NK-92 (cell line): ENCODE data around the gene C16orf86.

Experiments used
- DNase-seq: peaks from one replicate; lab custom pipeline; 2025; ENCODE audit not compliant: unreplicated experiment; lab: John Stamatoyannopoulos, UW

Gene C16orf86

GRCh38 chr16:67666559-67667452 lies at the start of gene C16orf86, which contains the start of gene ENKD1:
Gene C16orf86 (plus strand): TSS chr16:67666814. CDS start chr16:67666971, 157 bp downstream.
Gene ENKD1 (minus strand): TSS chr16:67666750. CDS start chr16:67666442, 308 bp downstream.
- DNase-seq = no peak

GRCh38 chr16:67628216-67628615 lies 38.4 kb upstream of the C16orf86 start:
- DNase-seq = no peak

GRCh38 chr16:67632415-67633172 lies 34.0 kb upstream of the C16orf86 start:
- DNase-seq = no peak

GRCh38 chr16:67636713-67637112 lies 29.9 kb upstream of the C16orf86 start:
- DNase-seq = no peak

- DNase-seq = no peak
Observed at GRCh38 chr16:67637625-67638024, 29.0 kb upstream of the C16orf86 start.

- no peak for DNase-seq
Observed at GRCh38 chr16:67641779-67642708, 24.6 kb upstream of the C16orf86 start.

- DNase-seq = no peak
Observed at GRCh38 chr16:67644038-67644437, 22.6 kb upstream of the C16orf86 start.

GRCh38 chr16:67645397-67646121 lies 21.1 kb upstream of the C16orf86 start:
- no peak for DNase-seq

- no peak for DNase-seq
Observed at GRCh38 chr16:67647111-67647651, 19.4 kb upstream of the C16orf86 start.

- no peak for DNase-seq
Observed at GRCh38 chr16:67647681-67648080, 18.9 kb upstream of the C16orf86 start.

GRCh38 chr16:67648088-67648763 lies 18.4 kb upstream of the C16orf86 start:
- DNase-seq = no peak

- DNase-seq = no peak
Observed at GRCh38 chr16:67648764-67649407, 17.7 kb upstream of the C16orf86 start.

GRCh38 chr16:67649494-67649931 lies 17.1 kb upstream of the C16orf86 start:
- DNase-seq = no peak

GRCh38 chr16:67650023-67650422 lies 16.6 kb upstream of the C16orf86 start:
- no peak for DNase-seq

- no peak for DNase-seq
Observed at GRCh38 chr16:67651039-67651438, 15.6 kb upstream of the C16orf86 start.

- DNase-seq = no peak
Observed at GRCh38 chr16:67651847-67652246, 14.8 kb upstream of the C16orf86 start.

- DNase-seq = no peak
Observed at GRCh38 chr16:67652578-67653127, 14.0 kb upstream of the C16orf86 start.

- DNase-seq = no peak
Observed at GRCh38 chr16:67653128-67653788, 13.4 kb upstream of the C16orf86 start.
